CD4-positive, alpha-beta T cell treated with Interleukin-2 at 100 ng/mL for 4 hours (primary cell): ENCODE results near the gene MLLT3.
"Not testable (repeated sequence)": the region's sequence is repeated elsewhere in the genome, so short reads cannot be mapped to it uniquely, and the experiment has no call there.

Experiments
- DNase-seq: peaks from one replicate; pipeline ENCODE4 v3.0.0-alpha.2; 2020; ENCODE audit warnings: low spot score

The MLLT3 gene

DNA sequence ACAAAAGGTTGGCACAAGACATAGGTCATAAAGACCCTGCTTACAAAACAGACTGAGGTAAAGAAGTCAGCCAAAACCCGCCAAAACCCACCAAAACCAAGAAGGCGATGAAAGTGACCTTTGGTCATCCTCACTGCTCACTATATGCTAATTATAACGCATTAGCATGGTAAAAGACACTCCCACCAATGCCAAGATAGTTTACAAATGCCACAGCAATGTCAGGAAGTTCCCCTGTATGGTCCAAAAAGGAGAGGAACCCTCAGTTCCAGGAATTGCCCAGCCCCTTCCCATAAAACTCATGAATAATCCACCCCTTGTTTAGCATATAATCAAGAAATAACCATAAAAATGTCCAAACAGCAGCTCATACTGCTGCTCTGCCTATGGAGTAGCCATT, 27.7 kb downstream of the MLLT3 start:
- DNase-seq: no peak

DNA sequence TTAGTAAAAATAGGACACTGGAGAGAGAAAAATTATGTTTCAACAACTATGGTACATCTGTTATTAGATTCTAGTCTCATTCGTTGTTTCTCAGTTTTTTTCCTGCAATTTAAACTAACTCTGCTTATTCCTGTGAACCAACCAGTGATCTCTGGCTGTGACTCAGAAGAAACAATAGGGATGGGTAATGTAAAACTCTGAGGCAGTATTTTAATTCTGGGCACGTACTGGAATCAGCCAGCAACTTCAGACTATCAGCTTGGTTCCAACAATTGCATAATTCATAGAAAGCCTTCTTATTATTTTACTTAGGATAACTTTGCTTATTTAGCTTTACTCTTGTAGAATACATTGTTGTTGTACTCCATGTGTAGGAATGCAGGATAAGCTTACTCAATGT, 28.8 kb downstream of the MLLT3 start:
- DNase-seq: no peak

DNA sequence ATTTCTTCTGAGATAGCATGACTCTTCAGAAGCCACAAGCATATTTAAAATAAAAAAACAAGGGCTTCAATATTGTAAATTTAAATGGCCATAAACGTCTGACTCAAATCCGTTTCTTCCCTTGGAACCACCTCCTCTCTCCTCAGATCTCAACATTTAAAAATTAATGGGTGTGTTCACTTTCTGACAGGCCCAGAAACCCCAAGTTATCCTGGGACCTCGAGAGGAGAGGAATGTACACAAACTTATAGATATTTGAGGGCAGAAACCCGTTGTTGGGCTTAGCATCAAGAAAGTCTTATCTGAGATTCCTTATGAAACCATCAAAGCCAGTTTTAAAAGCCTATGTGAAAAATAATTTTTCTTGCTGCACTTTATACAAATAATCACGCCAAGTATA, 29.2 kb downstream of the MLLT3 start:
- no peak for DNase-seq

DNA sequence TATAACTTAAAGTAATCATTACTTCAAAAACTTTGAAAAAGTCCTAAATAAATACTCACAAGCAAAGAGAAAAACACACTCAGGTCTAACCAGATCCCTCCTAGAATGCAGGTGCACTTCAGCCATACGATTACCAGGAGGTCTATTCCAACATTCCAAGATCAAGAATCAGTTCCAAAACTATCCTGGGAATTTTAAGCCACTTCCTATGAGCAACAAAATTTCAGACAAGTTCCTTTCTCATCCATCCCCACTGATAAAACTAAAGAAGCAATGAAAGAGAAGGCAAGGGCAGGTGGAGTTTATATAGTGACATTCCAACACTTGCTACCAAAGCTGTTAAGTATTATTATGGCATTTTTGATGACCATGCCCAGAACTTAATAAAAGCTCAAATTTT, 29.6 kb downstream of the MLLT3 start:
- DNase-seq: no peak

DNA sequence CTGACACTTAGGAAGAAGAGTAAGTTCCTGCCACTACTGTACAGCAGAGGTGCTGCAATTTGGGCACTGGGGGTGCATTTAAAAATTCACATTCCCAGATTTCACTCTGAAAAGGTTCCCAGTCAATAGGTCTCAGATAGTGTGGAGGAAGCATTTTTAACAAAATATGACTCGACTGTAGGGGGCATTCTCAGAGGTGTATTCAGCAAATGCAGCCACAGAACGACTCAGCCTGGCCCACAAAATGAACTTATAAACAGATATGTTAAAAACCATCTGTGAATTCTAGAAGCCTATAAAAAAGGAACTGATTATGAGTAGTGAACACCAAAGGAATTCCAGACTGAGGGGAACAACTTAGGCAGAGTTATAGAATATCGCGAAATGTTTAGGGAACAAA, 31.1 kb downstream of the MLLT3 start:
- no peak for DNase-seq

DNA sequence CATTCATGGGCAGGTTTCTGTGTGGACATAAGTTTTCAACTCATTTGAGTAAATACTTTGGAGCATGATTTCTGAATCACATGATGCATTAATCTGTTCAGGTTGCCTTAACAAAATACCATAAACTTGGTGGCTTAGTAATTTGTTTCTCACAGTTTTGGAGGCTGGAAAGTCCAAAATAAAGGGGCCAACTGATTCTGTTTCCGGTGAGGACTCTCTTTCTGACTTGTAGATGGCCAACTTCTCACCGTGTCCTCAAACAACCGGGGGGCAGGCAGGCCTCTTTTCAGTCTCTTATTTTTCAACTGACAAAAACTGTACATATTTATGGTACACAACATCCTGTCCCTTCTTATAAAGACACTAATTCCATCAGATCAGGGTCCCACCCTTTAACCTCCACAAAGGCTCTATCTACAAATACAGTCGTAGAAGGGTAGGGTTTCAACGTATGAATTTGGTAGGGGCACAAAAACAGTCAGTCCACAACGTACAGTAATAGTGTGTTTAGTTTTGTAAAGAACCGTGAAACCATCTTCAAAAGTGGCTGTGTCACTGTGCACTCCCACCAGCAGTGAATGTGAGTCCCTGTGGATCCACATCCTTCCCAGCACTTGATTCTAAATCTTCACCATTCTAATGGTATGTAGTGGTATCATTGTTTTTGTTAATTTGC, 37.2 kb downstream of the MLLT3 start:
- DNase-seq: no peak

DNA sequence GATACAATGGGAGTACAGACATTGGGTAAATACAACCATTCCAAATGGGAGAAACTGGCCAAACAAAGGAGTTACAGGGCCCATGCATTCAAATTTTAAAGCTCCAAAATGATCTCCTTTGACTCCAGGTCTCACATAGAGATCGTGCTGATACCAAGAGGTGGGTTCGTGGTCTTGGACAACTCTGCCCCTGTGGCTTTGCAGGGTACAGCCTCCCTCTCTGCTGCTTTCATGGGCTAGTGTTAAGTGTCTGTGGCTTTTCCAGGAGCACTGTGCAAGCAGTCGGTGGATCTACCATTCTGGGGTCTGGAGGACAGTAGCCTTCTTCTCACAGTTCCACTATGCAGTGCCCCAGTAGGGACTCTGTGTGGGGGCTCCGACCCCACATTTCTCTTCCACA, 39.2 kb downstream of the MLLT3 start:
- DNase-seq: not testable (repeated sequence)

DNA sequence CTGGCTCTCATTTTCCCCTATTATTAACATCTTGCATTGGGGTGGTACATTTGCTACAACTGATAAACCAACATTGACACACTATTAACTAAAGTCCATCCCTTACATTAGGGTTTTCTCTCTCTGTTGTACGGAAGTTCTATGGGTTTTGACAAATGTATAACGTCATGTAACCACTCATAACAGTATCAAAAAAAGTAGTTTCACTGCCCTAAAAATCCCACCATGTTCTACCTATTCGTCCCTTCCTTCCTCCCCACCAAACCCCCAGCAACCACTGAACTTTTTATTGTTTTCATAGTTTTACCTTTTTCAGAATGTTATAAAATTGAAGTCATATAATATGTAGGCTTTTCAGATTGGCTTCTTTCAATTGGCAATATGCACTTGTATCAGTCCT, 40.1 kb downstream of the MLLT3 start:
- no peak for DNase-seq

DNA sequence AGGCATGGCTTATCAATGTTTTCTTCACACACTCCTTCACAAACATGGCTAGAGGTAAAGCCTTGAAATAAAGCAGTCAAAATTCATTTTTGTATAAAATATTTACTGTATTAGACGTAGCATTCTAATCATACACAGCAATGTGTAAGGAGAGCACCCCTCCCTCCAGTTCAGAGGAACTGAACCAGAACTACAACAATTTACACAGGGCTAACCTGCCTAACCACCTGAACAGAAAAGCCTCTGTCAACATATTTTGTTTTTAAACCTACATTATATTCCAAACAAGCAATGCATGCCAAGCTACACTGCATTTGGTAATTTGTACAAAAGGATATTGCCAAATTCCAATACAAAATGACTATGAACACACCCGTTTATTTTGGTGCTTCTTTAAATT, 41.6 kb downstream of the MLLT3 start:
- DNase-seq: no peak

DNA sequence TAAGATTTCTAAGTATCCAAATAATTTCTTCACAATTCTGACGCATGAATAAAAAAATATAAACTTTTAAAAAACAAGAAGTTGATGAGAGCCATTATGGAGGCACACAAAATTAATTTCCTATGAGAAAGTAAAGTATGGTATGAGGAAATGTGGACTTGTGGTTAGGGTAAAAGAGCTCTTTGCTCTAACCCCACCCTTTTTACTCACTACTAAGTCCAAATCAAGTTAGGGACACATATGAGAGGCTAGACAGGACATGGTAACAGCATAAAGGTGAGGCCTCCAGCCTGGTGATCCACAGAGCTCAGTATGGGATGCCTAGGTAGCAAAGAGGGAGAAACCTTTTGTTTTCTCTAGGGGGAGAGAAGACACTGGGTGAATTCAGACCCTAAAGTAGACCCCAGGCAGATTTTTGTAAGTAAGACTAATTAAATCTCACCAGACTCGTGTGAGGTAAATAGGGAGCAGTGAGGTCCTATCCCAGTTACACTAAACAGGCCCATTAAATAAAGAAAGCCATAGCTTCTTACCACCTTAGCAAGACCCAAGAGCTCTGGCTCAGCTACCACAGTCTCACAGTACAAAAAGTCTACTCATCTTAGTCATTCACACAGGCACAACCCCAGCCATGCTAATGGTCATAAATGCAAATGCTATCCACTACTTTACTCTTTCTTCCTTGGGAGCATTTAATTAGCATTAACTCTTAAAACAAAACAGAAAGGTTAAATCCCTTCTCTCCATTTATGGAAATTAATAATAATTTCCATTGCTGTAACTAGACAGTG, 42.6 kb downstream of the MLLT3 start:
- no peak for DNase-seq

DNA sequence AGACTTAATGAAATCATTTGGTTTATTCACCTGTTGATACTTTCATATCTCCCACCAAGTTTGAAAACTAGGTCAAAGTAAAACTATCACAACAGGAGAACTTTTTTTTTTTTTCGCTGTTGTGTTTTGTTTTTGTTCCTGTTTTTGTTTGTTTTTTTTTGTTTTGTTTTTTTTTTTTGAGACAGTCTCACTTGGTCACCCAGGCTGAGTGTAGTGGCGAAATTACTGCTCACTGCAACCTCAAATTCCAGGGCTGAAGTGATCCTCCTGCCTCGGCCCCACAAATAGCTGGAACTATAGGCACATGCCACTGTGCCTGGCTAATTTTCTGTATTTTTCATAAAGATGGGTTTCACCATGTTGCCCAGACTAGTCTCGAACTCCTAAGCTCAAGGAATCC, 49.3 kb downstream of the MLLT3 start:
- DNase-seq: no peak

DNA sequence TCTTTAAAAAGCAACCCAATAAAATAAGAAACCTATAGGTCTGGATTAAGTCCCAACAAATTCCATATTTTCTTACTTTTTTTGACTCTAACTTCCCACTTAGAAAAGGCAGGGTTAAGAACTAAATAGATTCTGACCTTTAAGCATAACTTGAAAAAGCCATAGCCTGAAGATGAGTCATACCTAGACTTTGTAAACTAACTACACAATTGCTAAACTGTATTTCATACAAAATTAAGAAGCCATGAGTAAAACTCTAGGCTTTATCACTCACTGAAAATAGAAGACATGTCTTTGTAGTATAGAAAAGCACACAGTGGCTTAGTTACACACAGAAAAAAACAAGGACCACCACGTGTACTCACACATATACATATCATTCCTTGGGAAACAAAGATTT, 51.5 kb downstream of the MLLT3 start:
- no peak for DNase-seq

DNA sequence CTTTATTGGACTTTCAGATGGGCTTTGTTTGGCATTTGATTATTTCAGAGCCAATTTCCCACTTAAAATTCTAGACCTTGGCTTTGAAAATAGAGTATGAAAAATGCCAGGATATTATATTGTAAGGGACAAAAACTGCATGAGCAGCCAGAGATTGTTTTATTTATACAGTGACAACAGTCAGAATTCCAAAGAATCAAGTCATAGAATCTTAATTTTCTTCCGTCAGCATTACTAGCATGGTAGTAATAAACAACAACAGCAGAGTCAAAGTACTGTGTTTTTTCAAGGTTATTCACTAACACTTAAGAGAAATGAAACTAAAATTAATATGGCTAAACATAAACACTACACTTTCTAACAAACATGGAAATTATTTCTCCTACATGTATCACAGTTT, 52.2 kb downstream of the MLLT3 start:
- no peak for DNase-seq

DNA sequence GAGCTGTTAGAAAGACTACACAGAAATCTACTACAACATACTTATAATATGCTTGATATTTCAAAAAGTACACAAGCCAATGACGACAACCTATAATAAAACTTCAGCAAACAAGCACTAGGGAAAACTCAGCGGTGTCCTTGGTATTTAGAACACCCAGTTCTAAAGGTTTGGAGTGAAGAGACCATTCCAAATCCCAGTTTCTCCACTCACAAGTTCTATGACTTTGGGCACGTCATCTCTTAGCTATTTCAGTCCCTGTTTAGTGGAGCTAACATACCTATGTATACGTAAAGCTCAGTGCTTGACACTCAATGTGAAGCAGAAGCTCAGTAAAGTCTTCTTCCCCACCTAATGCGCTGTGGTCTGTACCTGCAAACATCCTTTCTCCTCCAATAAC, 52.8 kb downstream of the MLLT3 start:
- no peak for DNase-seq

DNA sequence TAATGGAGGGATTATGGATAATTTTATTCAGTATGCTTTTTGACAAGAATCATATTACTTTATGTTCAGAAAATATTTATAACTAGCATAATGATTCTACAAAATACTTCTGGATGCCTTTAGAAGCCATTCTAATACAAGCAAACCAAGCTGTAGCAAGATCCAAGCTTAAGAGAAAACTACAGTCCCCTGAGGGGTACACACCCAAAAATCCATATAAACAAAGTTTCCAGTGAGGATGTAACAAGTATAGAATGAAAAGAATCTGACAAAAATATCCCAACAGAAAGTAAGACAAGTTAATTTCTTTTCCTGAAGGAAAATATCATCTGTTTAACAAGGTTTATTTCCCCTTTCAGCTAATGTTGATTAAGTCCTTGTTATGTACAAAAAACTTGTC, 53.9 kb downstream of the MLLT3 start:
- no peak for DNase-seq

DNA sequence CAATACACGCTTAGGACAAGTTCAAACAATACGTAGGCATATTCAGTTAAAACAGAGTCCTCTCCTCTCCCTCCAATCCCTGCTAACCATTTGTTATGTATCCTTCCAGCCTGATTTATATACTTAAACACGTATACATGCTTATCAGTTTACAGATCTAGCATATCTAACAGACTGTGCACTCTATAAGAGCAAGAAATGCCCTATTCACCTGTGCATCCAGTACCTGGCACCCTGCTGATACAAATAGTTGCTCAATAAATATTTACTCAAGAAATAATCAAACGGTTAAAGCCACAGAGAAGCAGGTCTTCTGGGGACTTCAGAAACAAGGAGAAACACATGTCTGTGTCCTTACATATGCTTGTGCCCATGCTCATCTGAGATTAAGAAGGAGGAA, 55.9 kb downstream of the MLLT3 start:
- no peak for DNase-seq

DNA sequence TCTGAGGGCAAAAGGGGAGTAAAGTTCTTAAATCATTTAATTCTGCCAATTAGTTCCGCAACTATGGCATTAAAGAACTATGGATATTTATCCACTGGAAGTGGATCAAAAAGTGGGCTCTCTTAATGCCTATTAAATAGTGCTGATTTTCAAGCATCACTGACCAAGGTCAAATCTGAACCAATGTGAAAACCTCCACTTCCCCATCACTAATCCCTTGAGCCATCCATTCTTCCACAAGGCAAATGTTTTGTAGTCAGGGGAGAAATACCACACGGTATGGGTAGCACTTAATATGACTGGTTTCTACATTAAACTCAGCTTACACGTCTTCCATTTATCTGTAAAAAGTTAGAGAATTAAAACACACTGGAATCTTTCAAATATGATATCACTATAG, 57.6 kb downstream of the MLLT3 start:
- DNase-seq: no peak

DNA sequence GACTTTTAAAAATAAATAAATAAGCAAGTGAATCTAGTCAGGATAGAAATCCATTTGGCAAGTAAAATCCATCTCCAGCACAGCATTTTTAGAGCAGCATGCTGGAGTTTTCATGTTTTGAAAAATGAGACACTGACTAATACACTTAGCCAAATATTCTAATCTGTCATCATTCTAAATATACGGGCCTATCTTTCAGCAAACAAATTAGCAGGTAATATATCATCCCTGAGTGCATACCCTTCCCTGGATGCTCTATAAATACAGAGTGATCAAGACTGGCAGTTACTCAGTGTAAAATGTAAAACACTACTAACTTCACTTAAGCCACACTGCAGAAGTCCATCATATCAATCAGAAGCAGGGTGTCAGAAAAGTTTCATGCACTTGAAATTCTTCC, 58.4 kb downstream of the MLLT3 start:
- DNase-seq: no peak

DNA sequence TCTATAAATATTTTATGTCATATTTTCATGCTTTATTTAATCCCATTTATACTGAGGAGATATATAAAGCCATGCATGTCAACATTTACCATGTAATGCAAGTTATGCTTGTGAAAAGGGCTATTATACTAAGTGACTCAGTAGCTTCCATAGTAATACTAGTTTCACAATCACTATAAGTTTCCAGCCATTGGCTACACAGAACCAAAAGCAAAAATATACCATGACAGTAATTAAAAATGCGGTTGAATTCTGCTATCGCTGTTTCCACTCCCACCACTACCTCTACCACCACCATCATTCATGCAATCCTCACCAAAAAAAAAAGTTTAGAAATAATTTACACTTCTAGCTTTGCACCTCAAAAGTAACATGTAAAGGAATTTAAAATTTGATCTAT, 60.2 kb downstream of the MLLT3 start:
- DNase-seq: no peak

DNA sequence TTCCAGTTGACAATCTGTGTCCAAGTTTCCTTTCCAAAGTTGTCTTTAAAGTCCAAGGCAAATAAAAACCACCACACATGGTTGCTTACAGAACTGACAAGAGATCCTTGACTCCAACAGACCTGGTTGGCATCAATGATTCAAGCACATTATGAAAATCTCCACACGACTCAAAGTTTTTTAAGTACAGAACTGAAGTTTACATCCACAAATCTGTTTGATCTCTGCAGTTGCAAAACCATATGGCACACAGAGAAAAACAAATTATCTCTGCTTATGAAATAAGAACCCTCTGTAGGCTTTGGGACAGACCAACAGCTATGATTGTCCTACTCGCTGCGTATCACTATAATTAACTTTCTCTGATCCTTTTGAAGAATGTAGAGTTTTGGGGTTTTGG, 60.8 kb downstream of the MLLT3 start:
- DNase-seq: no peak

DNA sequence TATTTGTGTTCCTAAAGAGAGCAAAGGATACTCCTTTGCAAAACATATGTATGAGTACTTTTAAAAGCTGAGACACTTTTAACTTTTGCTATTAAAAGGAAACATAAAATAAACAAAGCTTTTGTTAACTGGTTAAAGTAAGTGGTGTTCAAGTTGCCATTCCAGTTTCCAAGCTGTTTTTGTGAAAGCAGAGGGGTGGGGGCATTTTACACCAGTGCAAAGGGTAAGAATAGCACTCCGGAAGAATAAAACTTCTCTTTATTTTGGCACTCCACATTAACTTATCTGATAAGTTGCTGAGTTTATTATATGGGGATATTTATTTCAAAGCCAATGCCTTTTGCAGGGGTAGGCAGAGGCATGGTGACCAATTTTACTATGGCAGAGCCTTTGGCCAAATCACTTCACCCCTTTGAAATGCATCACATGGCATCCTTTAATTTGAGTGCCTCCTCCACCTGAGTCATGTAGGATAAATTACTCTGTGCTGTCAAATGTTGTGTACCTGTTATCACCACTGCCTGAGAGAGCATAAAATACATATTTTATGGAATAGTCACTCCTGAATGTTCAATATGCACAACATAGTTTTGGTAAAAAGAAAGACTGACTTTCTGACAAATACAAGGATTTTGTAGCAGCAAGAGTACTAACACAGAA, 62.9 kb downstream of the MLLT3 start:
- no peak for DNase-seq

DNA sequence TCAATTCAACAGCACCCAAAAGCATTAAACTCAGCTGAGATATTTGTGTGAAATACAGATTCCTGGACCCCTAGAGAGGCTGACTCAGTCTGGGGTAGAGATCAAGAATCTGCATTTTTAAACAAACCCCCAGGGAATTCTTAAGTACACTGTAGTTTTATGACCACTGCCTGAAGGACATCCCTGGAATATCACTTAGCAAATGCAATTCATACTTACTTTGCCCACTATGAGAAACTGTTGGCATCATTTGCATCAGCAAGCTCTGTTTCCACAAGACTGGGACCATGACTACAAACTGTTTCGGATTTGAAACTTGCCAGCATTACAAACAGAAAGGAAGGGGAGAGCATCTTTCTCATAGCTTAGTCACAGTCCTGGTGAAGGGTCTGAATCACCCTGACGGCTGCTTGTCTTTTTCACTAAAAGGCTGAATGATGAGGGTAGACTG, 63.7 kb downstream of the MLLT3 start:
- DNase-seq: peak; percentile 29

DNA sequence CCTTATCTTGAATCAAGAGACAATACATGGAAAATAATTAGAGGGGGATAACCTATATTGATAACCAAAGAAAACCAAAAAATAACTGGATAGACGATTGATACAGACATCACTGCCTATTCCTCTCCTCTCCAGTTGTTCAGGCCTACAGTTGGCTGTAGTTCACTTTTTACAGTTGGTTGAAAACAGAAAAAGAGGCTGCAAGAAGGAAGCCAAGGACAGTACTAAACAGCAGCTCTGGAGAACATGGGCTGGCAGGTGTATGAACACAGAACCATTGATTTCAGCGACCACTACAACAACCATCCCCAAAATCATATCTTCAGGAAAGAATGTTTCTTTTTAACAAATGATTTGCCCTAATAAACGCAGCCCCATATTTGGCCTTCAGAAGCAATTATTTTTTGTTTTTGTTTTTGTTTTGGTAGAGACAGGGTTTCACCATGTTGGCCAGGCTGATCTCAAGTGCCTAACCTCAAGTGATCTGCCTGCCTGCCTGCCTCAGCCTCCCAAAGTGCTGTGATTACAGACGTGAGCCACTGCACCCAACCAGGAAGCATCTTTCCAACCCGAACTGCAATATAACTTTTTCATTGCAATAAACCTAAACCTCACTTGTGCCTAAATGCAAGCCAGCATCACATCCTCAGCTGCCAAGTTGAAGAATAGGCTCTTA, 64.3 kb downstream of the MLLT3 start:
- DNase-seq: no peak
